H1 (cell line): Measurements from ENCODE around the gene TMBIM4. TPM values are rescaled to one million over a fixed set of nuclear protein-coding genes. Genes with fewer than 3 reads are reported as not detected.

Source experiments
- CTCF ChIA-PET: fragments of 300-600 bp; sonication (Branson Sonifier 250); formaldehyde crosslinking; loops from one replicate; lab custom pipeline; 2021; ENCODE audit not compliant: partially characterized antibody; lab: Charles Lee
- POLR2A ChIA-PET: fragments of 300-600 bp; sonication (Branson Sonifier 250); formaldehyde crosslinking; loops from one replicate; lab custom pipeline; 2021; ENCODE audit warnings: inconsistent platforms; ENCODE audit not compliant: partially characterized antibody; lab: Charles Lee
- DNase-seq, 2 experiments: peaks; one replicate each; pipeline versions ENCODE4 v3.0.0 to v3.0.0-alpha.2; 2010 to 2022; ENCODE audit warnings: low spot score in 2 of 2, low read depth in 1 of 2, mixed read lengths in 1 of 2
- FAIRE-seq: peaks from 2 replicates; lab custom pipeline; 2011; peaks lifted over from hg19 to GRCh38; lab: Jason Lieb, UNC
- H2AFZ ChIP-seq: 2 replicates; pipeline ENCODE4 v1.8.1; 2012; ENCODE audit warnings: low read length, inconsistent platforms
- H2AK5ac ChIP-seq: 2 replicates; pipeline ENCODE4 v1.6.1; 2013; ENCODE audit warnings: low read depth, low read length
- H2BK120ac ChIP-seq: replicated peaks from 2 replicates; pipeline ENCODE3; 2013; ENCODE audit warnings: low read depth, low read length, inconsistent platforms
- H2BK12ac ChIP-seq: 2 replicates; pipeline ENCODE4 v1.6.1; 2013; ENCODE audit warnings: low read depth, low read length
- H2BK15ac ChIP-seq: 2 replicates; pipeline ENCODE4 v1.6.1; 2013; ENCODE audit warnings: low read length
- H2BK20ac ChIP-seq: 2 replicates; pipeline ENCODE4 v1.6.1; 2013; ENCODE audit warnings: low read length
- H2BK5ac ChIP-seq: 2 replicates; pipeline ENCODE4 v1.6.1; 2013; ENCODE audit warnings: low read depth, low read length
- H3K14ac ChIP-seq: 2 replicates; pipeline ENCODE4 v1.6.1; 2013; ENCODE audit warnings: inconsistent platforms; ENCODE audit not compliant: insufficient read length
- H3K18ac ChIP-seq: 2 replicates; pipeline ENCODE4 v1.6.1; 2013; ENCODE audit warnings: low read length; ENCODE audit errors: extremely low read depth
- H3K23ac ChIP-seq: 2 replicates; pipeline ENCODE4 v1.6.1; 2013; ENCODE audit warnings: inconsistent platforms; ENCODE audit not compliant: insufficient read length
- H3K23me2 ChIP-seq: 2 replicates; pipeline ENCODE4 v1.6.1; 2013; ENCODE audit warnings: low read depth, low read length
- H3K27ac ChIP-seq: 2 replicates; pipeline ENCODE4 v1.6.1; 2011; ENCODE audit warnings: low read depth, low read length, inconsistent platforms
- H3K27me3 ChIP-seq, 4 experiments: replicated peaks in 1 of 4; 1 replicate in 1 of 4; 2 replicates in 3 of 4; pipeline versions ENCODE4 v1.6.1 to v1.8.1; 2011 to 2013; ENCODE audit warnings: low read length in 3 of 4, mild to moderate bottlenecking in 3 of 4, inconsistent platforms in 2 of 4, mixed read lengths in 2 of 4, moderate library complexity in 1 of 4; ENCODE audit not compliant: control insufficient read depth in 3 of 4, insufficient read depth in 3 of 4; ENCODE audit errors: extremely low read depth in 1 of 4
- H3K36me3 ChIP-seq, 4 experiments: 2 replicates each; pipeline versions ENCODE4 v1.6.1 to v1.8.1; 2011 to 2013; ENCODE audit warnings: mild to moderate bottlenecking in 4 of 4, low read length in 3 of 4, moderate library complexity in 2 of 4, control low read depth in 1 of 4, inconsistent platforms in 1 of 4; ENCODE audit not compliant: insufficient read depth in 4 of 4, control insufficient read depth in 2 of 4
- H3K4ac ChIP-seq: replicated peaks from 2 replicates; pipeline ENCODE3; 2013; ENCODE audit warnings: low read length, low read depth, mixed read lengths, inconsistent platforms; ENCODE audit not compliant: insufficient read length
- H3K4me1 ChIP-seq, 4 experiments: replicated peaks in 1 of 4; 1 replicate in 1 of 4; 2 replicates in 3 of 4; pipeline versions ENCODE4 v1.6.1 to v1.8.1; 2011 to 2013; ENCODE audit warnings: low read length in 3 of 4, inconsistent platforms in 2 of 4, mixed read lengths in 1 of 4; ENCODE audit not compliant: insufficient read depth in 4 of 4, control insufficient read depth in 3 of 4
- H3K4me2 ChIP-seq, 2 experiments: 2 replicates each; pipeline versions ENCODE4 v1.6.1 to v1.8.1; 2011 to 2013; ENCODE audit warnings: low read depth in 2 of 2, low read length in 2 of 2, control low read depth in 1 of 2, inconsistent platforms in 1 of 2, mild to moderate bottlenecking in 1 of 2; ENCODE audit not compliant: insufficient read depth in 1 of 2
- H3K4me3 ChIP-seq, 4 experiments: fragments of 200-600, 300-600 bp in 1 of 4; sonication (generic), shearing (Covaris generic), sonication (Bioruptor Twin) in 1 of 4; 2 replicates each; pipeline versions ENCODE4 v1.5.1 to v1.8.1; 2011 to 2016; ENCODE audit warnings: low read length in 4 of 4, low read depth in 3 of 4, control low read depth in 2 of 4, inconsistent platforms in 2 of 4, mild to moderate bottlenecking in 2 of 4, mixed read lengths in 1 of 4, moderate library complexity in 1 of 4; ENCODE audit not compliant: insufficient read depth in 2 of 4; ENCODE audit errors: extremely low read depth in 1 of 4
- H3K56ac ChIP-seq: replicated peaks from 2 replicates; pipeline ENCODE3; 2013; ENCODE audit warnings: low read depth, mild to moderate bottlenecking, mixed read lengths, low read length, inconsistent platforms; ENCODE audit not compliant: insufficient read length
- H3K79me1 ChIP-seq: 2 replicates; pipeline ENCODE4 v1.6.1; 2013; ENCODE audit warnings: low read depth, low read length, control low read depth
- H3K79me2 ChIP-seq, 2 experiments: 2 replicates each; pipeline versions ENCODE4 v1.6.1 to v1.8.1; 2012 to 2013; ENCODE audit warnings: low read length in 2 of 2, mild to moderate bottlenecking in 2 of 2, inconsistent platforms in 1 of 2; ENCODE audit not compliant: insufficient read depth in 2 of 2, control insufficient read depth in 1 of 2
- H3K9ac ChIP-seq, 4 experiments: replicated peaks in 1 of 4; 1 replicate in 1 of 4; 2 replicates in 3 of 4; pipeline versions ENCODE4 v1.6.1 to v1.8.1; 2011 to 2013; ENCODE audit warnings: low read depth in 3 of 4, low read length in 3 of 4, control low read depth in 2 of 4, mild to moderate bottlenecking in 2 of 4, moderate library complexity in 2 of 4, inconsistent platforms in 1 of 4; ENCODE audit errors: extremely low read depth in 1 of 4
- H3K9me3 ChIP-seq, 2 experiments: 2 replicates each; pipeline versions ENCODE4 v1.6.1 to v1.8.1; 2012 to 2013; ENCODE audit warnings: mild to moderate bottlenecking in 2 of 2, moderate library complexity in 2 of 2, control low read depth in 1 of 2, inconsistent platforms in 1 of 2, low read depth in 1 of 2, low read length in 1 of 2, mixed read lengths in 1 of 2; ENCODE audit not compliant: insufficient read depth in 2 of 2
- H4K20me1 ChIP-seq, 2 experiments: replicated peaks in 1 of 2; 2 replicates each; pipeline versions ENCODE3 to v1.8.1; 2011 to 2013; ENCODE audit warnings: inconsistent platforms in 2 of 2, low read length in 2 of 2, mild to moderate bottlenecking in 1 of 2; ENCODE audit not compliant: insufficient read depth in 2 of 2, control insufficient read depth in 1 of 2
- H4K5ac ChIP-seq: 2 replicates; pipeline ENCODE4 v1.6.1; 2013; ENCODE audit warnings: low read length, low read depth, mixed read lengths, inconsistent platforms; ENCODE audit not compliant: insufficient read length
- H4K8ac ChIP-seq: 2 replicates; pipeline ENCODE4 v1.8.0; 2013; ENCODE audit warnings: mild to moderate bottlenecking, moderate library complexity, low read length, inconsistent platforms; ENCODE audit not compliant: insufficient read depth; ENCODE audit errors: extremely low read depth
- H4K91ac ChIP-seq: replicated peaks from 2 replicates; pipeline ENCODE3; 2013; ENCODE audit warnings: low read length, mixed read lengths, inconsistent platforms; ENCODE audit not compliant: insufficient read length
- RNF2 ChIP-seq: fragments of 200-900, 300-1000 bp; sonication (generic); IDR thresholded peaks from 2 replicates; pipeline ENCODE4 v1.7.1; 2016; ENCODE audit warnings: borderline replicate concordance, low read depth, mild to moderate bottlenecking, antibody characterized with exemption, low read length; ENCODE audit not compliant: poor library complexity, severe bottlenecking; ENCODE audit errors: missing control alignments
- polyA plus RNA-seq, 7 experiments: library from polyadenylated mRNA; depleted of rRNA in 3 of 7; stranded (reverse) in 5 of 7; unstranded in 2 of 7; fragments of >200 nt in 5 of 7; fragments of 200-250 nt in 2 of 7; gene quantifications; 1 replicate in 5 of 7; 2 replicates in 1 of 7; 4 replicates in 1 of 7; pipeline versions ENCODE4 v1.2.1 to v1.2.3, GENCODE V29; 2011 to 2013; ENCODE audit warnings: missing spikeins in 2 of 7, mixed read lengths in 2 of 7
- total RNA-seq: library from RNA; stranded (reverse); fragmentation: NEBNext Ultra II Directional; extraction: Animal tissue kit (Norgen Biotek cat#: 25700); gene quantifications from 2 replicates; pipeline ENCODE4 v1.2.1, GENCODE V29; 2021

Gene TMBIM4
- total and polyA plus RNA-seq, 2 of the 8 experiments (the other 6 are each of a cell fraction or from before 2014, with no cell fraction given): 12.8 to 46.6 TPM

- no peaks in the 10 kb centered on the region for H3K79me2 ChIP-seq
- FAIRE-seq (no peak), DNase-seq (no peak)
- H2BK12ac ChIP-seq: no peak overlapping the region
- no peak overlapping the region for H4K8ac ChIP-seq
- H4K20me1 ChIP-seq: no peaks in the 10 kb centered on the region
- H2AK5ac ChIP-seq: no peak overlapping the region
- no peak overlapping the region for H2AFZ ChIP-seq
- no peak overlapping the region for H3K56ac ChIP-seq
- no peaks in the 10 kb centered on the region for H3K4me1 ChIP-seq
- H3K14ac ChIP-seq: no peak overlapping the region
- H3K4me3 ChIP-seq: no peak overlapping the region
- H2BK15ac ChIP-seq: no peak overlapping the region
- H3K23ac ChIP-seq: no peak overlapping the region
- no peak overlapping the region for H2BK5ac ChIP-seq
- no peak overlapping the region for H4K91ac ChIP-seq
- CTCF ChIA-PET: interaction anchor here (0.7 kb wide), 1 partner anchor 96 kb away, joined by 3 read pairs; no protein-coding TSS in a partner anchor
- H2BK20ac ChIP-seq: no peak overlapping the region
- no peak overlapping the region for H2BK120ac ChIP-seq
- no peak overlapping the region for H4K5ac ChIP-seq
- no peaks in the 10 kb centered on the region for H3K27me3 ChIP-seq
- no peaks in the 10 kb centered on the region for H3K23me2 ChIP-seq
- H3K79me1 ChIP-seq: no peaks in the 10 kb centered on the region
- no peak overlapping the region for H3K9ac ChIP-seq
- H3K9me3 ChIP-seq: peaks cover 10 to 12% of the 10 kb centered on the region in 2 experiments; a peak in 3 of 4 replicates
- no peak overlapping the region for H3K4me2 ChIP-seq
- H3K27ac ChIP-seq: no peak overlapping the region
- H3K4ac ChIP-seq: no peak overlapping the region
- H3K18ac ChIP-seq: no peak overlapping the region
- H3K36me3 ChIP-seq: peaks cover 0 to 24% (median 8%) of the 10 kb centered on the region in 4 experiments; a peak in 4 of 8 replicates
- POLR2A ChIA-PET: no interaction called here
- TF ChIP-seq RNF2: no peak
Measured at GRCh38 chr12:66140731-66141130, 29.1 kb downstream of the TMBIM4 start.
